GM18951 (cell line): Measurements from ENCODE around the gene URB1.
"Not testable (repeated sequence)": the region's sequence is repeated elsewhere in the genome, so short reads cannot be mapped to it uniquely, and the experiment has no call there.

Experiments
- POLR2A ChIP-seq: IDR thresholded peaks from 4 replicates; pipeline ENCODE4 v1.6.1; 2011; ENCODE audit warnings: mild to moderate bottlenecking; ENCODE audit not compliant: insufficient read length, insufficient read depth; ENCODE audit errors: extremely low read depth
- in situ Hi-C: fragments of 300-500 bp; cut with MboI; formaldehyde crosslinking; loops from one replicate; pipeline ENCODE4 v1.12.0; 2022; ENCODE audit warnings: low sequenced_read_pairs, mixed read lengths, inconsistent platforms; ENCODE audit not compliant: unreplicated experiment

The URB1 gene, protein sequence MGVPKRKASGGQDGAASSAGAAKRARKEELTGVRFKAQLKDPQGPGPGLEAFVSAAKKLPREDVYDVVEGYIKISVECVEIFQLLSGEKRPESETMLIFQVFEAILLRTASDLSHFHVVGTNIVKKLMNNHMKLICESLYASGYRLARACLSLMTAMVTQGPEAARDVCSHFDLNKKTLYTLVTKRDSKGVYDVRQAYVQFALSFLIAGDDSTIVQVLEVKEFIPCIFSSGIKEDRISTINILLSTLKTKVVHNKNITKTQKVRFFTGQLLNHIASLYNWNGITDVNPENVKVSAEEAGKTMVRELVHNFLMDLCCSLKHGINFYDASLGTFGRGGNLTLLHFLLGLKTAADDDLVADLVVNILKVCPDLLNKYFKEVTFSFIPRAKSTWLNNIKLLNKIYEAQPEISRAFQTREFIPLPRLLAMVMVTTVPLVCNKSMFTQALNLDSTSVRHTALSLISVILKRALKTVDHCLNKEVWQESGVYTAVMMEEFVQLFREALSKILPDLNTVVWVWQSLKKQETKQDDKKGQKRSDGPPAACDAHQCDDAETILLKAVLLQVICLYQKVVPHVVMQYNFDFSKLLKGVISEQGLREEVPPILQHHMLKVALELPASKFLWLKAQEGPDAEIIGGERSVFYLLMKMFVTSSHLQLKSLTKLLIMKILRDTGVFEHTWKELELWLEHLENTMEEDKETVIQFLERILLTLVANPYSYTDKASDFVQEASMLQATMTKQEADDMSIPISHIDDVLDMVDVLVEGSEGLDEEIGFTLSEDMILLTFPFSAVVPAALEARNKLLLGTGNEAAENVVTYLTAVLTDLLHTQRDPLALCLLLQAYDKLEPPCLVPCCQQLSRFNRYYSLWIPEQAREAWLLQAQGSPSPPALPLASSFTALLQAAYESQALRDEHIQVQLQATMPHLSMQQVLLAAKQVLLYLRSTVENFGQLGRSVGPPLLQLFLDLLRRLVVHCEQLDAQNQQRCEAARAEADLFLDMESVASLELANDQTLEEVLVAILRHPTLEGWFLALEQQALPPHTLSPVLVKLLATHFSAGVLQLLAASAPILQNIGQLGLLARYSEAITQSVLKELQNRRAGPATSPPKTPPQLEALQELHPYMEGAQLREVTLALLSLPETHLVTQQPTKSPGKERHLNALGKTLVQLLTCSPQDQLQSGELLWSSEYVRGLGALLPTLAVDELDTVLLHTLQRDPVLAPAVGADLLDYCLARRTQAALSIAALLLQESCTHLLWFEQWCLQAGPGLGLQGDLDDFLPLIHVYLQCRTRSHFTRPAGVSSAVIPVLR (N-terminal part only)

GRCh38 chr21:32392880-32393676 is at the start of gene URB1:
URB1 (minus strand) TSS chr21:32393012; CDS start chr21:32392910, 102 bp downstream.
- in situ Hi-C loops = no loop called here
- TF ChIP-seq POLR2A = peak; percentile 88

DNA sequence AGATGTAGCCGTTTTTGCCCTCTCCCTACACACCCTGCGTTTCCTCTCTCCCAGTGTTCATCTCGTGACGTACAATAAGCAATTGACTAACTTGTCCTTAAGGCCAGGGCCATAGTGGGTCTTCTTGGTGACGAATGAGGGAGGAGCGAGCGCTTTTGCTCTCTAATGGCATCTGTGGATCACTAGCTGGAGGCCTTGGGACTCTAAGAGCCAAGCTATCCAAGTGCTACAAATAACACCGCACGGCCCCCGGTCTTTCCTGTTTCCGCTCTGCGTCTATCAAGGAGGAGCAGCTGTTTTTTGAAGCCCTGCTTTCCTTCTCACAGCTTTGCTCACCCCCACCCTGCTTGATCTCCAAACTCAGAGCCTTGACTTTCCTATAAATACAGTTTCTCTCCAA is 44.9 kb upstream of the URB1 start:
- no peak for TF ChIP-seq POLR2A
- in situ Hi-C loops = no loop called here

DNA sequence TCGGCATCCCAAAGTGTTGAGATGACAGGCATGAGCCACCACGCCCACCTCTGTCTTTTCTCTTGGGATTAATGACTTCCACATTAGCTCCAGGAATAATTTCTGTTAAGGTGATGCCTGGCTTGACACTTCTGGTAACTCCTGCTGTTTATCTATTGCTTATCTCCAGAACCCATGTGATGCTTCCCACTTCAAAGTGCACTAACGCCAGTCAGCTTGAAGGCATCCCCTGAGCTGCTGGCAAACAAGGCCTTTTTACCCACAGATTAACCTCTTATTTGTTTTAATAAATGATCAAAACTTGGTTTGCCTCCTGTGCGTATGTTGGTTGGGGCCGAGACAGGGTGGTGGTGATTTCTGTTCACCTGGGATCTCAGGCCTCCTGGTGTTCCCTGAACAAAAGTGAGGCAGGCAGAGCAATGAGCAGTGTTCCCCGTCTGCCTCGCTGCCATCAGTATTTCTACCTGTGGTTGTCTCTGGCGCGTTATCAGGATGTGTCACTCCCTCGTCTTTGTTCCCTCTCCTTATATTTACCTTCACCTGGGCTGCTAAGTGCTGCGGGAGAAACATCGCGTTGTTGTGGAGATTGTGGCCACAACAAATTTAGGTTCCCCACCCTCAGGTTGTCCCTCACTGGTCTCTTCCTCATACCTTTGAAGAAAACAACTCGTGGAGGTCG is 40.3 kb upstream of the URB1 start:
- in situ Hi-C loops = not testable (repeated sequence)

- TF ChIP-seq POLR2A = no peak
- in situ Hi-C loops = no loop called here
Observed at GRCh38 chr21:32427958-32428623, 35.3 kb upstream of the URB1 start.

DNA sequence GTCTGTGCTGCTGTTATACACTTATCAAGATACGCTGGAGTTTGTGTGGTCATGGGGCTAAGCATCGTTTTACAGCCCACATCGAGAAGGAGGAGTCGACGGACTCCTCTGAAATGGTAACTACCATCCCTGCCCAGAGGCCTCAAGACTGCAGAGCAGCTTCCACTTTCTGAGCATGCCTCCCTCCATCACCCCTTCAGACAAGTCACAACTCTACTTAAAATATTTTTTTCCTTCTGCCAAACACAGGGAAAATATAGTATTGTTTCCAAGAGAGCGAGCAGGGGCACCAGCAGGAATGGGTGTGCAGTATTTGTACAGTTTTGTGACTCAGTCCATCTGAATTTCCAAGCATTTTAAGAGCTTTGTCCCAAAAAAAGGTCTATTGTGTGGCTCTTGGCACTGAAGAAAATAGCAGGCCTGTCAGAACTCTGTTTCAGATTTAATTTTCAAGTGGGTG is 33.8 kb upstream of the URB1 start:
- in situ Hi-C loops = no loop called here
- no peak for TF ChIP-seq POLR2A

DNA sequence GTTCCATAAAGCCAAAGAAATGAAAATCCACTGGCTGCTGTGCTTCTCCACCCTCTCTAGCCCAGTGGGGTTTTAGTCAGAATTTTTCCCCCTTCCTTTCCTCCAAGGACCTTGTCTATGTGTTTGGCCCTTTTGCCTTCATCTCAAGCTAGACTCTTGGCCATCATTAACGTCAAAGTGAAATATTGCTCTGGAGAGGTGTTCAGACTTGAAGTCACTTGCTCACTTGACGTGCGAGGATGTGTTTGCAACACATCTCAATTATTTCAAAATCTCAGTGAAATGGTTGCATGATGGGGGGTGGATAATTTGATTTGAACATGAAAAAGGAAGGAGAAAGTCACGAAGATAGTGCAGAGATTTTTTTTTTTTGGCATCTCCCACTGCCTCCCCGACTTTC is 33.3 kb upstream of the URB1 start:
- in situ Hi-C loops = no loop called here
- no peak for TF ChIP-seq POLR2A

GRCh38 chr21:32425628-32426027 is 32.8 kb upstream of the URB1 start:
- in situ Hi-C loops = no loop called here
- no peak for TF ChIP-seq POLR2A

DNA sequence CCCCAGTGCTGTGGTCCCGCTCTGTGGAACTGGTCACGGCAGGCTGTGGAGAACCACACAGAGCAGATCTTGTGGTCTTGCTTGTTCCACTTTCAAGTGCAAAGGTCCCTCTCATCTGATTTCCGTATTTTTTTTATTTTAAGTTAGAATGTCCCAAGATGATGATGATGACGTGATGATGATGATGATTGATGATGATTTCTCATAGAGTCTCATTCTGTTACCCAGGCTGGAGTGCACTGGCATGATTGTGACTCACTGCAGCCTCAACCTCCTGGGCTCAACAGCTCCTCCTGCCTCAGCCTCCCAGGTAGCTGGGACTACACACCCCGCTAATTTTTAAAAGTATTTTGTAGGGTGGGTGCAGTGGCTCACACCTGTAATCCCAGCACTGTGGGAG is 31.9 kb upstream of the URB1 start:
- in situ Hi-C loops = no loop called here
- no peak for TF ChIP-seq POLR2A

- in situ Hi-C loops = no loop called here
- no peak for TF ChIP-seq POLR2A
Observed at GRCh38 chr21:32424191-32424535, 31.4 kb upstream of the URB1 start.

DNA sequence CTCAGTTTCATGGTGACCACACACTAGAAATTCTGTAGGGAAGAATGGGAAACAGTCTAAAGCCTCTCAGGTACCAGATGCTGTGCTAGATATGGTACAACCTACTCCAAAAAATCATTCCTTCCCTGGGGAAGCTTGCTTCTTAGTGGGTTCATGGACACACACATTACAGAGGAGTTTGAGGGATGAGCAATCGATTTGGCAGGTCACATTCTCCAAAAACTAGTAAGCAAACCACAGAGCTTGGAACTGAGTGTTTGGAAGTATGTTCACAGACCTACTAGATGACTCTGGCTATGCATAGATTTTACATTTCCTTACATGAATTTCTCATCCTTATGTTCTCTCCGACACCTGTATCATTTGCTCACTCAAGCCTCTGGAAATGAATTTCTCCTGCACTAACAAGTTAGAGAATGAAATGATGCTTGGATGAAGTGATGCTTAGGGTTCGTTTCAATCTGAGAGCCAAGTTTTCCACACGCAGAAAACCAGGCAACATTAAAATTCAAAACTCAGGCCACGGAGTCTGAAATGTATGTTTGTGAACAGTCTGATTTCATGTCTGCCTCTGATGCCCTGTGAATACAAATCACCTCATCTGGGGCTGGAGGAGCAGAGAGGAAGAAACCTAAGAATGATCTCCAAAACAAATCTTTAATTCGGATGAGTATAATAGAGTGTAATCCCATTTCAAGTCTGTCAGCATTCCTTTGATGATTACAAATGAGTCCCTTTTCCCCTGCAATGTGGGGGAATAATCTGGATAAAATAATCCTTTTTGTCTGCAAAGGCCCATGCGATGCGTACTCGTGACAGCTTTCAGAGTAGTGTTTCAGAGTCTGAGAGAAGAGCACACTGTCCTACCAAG is 30.7 kb upstream of the URB1 start:
- in situ Hi-C loops = no loop called here
- TF ChIP-seq POLR2A = no peak

DNA sequence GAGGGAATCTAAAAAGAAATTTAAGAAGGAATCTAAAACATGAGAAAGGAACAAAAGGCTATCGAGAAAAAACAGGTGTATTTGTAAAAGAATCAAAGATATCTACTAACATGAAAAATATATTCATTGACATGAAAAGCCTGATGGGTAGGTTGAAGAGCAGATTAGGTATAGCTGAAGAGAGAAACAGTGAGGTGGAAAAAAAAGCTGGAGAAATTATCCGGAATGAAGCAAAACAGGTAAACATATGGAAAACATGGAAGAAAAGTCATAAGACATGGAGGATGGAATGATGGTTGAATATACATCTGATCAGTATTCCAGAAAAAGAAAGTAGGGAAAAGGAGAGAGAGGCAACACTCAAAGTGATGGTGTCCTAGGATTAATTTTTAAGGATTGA is 29.3 kb upstream of the URB1 start:
- in situ Hi-C loops = no loop called here
- TF ChIP-seq POLR2A = no peak
